Astrocyte of the spinal cord (primary cell): ENCODE measurements around the gene OSER1.

Experiments
- DNase-seq: peaks from one replicate; pipeline ENCODE4 v3.0.0; 2011; ENCODE audit warnings: low read depth, low spot score
- H3K4me3 ChIP-seq: 2 replicates; pipeline ENCODE4 v1.5.1; 2011; ENCODE audit warnings: low read depth, mild to moderate bottlenecking, low read length, moderate library complexity
- in situ Hi-C: cut with HindIII; loops from 2 replicates; pipeline ENCODE4 v1.10.0; 2017; ENCODE audit warnings: low sequenced_read_pairs
- TF ChIP-seq, protein P1 (sequence below): IDR thresholded peaks from 2 replicates; pipeline ENCODE4 v1.5.1; 2012; ENCODE audit warnings: low read depth, mild to moderate bottlenecking, low read length, inconsistent platforms

Gene OSER1

DNA sequence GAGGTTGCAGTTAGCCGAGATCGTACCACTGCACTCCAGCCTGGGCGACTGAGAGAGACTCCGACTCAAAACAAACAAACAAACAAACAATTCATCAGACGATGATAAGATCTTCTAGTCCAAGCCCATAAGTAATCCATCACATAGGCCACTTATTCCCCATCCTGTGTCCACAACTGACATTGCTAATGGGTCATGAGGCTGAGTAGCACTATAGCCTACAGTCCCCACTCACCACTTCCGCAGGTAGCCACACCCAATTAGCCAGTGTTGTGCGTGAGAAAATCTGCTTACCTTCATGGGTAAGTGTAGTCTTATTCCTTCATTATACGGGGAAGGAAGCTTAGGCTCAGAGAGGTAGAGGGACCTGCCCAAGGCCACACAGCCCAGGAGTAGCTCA lies 36.7 kb downstream of the OSER1 start:
- in situ Hi-C loops = no loop called here
- H3K4me3 ChIP-seq = no peak overlapping the region
- DNase-seq = no peak
- TF ChIP-seq, protein P1, sequence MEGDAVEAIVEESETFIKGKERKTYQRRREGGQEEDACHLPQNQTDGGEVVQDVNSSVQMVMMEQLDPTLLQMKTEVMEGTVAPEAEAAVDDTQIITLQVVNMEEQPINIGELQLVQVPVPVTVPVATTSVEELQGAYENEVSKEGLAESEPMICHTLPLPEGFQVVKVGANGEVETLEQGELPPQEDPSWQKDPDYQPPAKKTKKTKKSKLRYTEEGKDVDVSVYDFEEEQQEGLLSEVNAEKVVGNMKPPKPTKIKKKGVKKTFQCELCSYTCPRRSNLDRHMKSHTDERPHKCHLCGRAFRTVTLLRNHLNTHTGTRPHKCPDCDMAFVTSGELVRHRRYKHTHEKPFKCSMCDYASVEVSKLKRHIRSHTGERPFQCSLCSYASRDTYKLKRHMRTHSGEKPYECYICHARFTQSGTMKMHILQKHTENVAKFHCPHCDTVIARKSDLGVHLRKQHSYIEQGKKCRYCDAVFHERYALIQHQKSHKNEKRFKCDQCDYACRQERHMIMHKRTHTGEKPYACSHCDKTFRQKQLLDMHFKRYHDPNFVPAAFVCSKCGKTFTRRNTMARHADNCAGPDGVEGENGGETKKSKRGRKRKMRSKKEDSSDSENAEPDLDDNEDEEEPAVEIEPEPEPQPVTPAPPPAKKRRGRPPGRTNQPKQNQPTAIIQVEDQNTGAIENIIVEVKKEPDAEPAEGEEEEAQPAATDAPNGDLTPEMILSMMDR = no peak

DNA sequence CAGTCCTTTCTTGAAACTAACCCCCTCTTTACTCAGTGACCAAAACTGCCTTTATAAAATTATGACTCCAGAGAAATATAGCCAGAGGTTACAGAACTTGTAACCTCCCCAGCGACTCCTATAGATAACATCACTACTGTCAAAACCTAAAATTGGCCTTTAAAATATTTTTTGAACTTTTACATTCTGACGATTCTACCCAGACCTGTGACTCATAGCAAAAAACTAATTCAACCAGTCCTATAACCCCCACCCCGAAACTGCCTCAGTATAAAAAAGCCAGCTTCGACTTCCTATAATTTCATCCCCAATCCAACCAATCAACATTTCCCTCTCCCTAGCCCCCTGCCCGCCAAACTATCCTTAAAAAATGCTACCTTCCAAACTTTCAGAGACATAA lies 37.5 kb downstream of the OSER1 start:
- no peak overlapping the region for H3K4me3 ChIP-seq
- no peak for DNase-seq
- in situ Hi-C loops = no loop called here
- TF ChIP-seq, protein P1 = no peak

DNA sequence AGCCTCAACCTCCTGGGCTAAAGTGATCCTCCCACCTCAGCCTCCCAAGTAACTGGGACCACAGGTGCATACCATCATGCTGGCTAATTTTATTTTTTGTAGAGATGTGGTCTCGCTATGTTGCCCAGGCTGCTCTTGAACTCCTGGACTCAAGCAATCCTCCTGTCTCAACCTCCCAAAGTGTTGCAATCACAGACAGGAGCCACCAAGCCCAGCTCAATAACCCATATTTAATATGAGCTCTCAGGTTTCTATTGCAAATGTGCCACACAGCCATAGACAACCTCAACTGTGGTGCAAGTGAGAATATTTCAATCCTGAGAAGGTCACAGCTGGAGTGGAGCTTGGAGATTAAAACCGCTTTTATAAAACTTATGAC lies 38.0 kb downstream of the OSER1 start:
- in situ Hi-C loops = no loop called here
- H3K4me3 ChIP-seq = no peak overlapping the region
- TF ChIP-seq, protein P1 = no peak
- DNase-seq = no peak

DNA sequence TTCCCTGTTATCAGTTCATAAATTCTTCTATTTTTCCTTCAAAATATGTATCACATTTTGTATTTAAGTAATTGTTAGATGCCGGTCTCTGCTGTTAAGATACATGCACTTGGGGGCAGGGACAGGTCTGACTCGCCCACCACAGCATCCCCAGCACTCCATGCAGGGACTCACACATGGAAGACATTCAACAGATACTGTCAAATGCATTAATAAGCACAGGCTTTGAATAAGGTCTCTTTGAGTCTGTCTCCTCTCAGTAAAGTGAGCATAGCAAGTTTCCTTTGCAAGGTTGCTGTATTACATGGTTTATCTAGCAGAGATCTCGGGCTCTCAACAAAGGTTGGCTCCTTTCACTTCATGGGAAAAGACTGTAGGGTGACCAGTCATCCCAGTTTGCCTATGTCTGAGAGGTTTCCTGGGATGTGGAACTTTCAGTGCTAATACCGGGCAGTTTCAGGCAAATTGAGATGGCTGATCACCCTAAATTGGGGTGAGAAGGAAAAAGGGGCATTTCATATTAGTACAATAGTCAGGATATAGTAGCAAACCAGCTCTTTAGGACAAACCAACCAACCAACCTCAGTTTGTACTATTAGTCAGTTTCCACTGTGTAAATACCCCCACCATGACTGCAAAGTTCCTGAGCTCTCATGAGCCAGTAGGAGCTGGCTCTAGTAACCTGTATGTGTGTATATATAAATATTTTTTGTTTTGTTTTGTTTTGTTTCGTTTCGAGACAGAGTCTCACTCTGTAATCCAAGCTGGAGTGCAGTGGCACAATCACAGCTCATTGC lies 38.6 kb downstream of the OSER1 start:
- TF ChIP-seq, protein P1 = no peak
- no peak overlapping the region for H3K4me3 ChIP-seq
- no peak for DNase-seq
- in situ Hi-C loops = no loop called here

DNA sequence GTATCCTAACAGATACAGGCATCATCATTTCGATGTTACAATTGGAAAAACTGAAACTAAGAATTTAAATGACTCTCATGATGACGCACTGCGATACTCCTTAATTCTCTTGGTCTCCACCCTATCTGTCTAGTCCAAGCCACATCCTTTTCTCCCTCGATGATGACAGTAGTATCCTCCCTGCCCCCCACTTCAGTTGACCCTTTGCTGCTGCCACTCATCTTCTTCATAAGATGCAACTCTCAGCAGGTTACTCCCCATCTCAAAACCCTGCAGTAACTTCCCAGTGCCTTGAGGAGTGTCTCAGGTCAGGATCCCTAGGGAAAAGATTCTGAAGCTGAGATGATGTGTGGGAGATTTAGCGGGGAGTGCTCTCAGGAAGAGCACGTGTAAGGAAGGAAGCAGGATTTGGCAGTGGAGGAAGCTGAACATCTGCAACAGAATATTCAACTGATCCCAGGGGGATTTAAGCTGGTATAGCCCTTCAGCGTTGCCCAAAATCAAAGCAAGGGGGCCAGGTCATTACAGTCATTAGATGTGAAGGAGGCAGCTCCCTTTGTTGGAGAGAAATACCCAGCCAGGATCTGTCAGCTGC lies 39.7 kb downstream of the OSER1 start:
- no peak overlapping the region for H3K4me3 ChIP-seq
- no peak for DNase-seq
- TF ChIP-seq, protein P1 = no peak
- in situ Hi-C loops = no loop called here

DNA sequence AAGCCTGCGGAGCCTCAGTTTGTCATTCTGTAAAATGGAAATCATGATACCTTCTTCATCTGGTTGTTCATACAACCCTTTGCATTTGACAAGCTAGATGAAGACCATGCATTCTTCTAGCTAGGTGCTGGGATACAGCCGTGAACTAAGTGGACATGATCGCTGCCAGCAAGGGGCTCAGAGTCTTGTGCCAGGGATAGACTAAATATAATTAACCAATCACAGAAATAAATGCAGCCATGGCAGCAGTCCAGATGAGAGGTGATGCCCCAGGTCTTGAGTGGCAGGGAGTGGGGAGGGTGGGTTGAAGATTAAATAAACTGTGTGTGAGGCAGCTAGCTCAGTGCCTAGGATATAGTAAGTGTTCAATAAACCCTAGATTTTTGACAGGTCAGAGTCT lies 42.8 kb downstream of the OSER1 start:
- DNase-seq = no peak
- in situ Hi-C loops = no loop called here
- TF ChIP-seq, protein P1 = no peak
- no peak overlapping the region for H3K4me3 ChIP-seq
